Activated CD8-positive, alpha-beta memory T cell treated with anti-CD3 and anti-CD28 coated beads, Interleukin-2, amount 10 ng/mL, durations not matched to agents 7 days and 5 days (primary cell): ENCODE data around the gene CCPG1. TPM values are rescaled to one million over a fixed set of nuclear protein-coding genes. Genes with fewer than 3 reads are reported as not detected.

ENCODE experiments used
- ATAC-seq: fragments of 150-1000 bp; cut with Tn5 transposase; one replicate; pipeline ENCODE4 v1.10.0; 2021; ENCODE audit warnings: moderate library complexity
- CTCF ChIA-PET: fragments of 350-600 bp; sonication (Branson Sonifier 250); formaldehyde crosslinking; loops from one replicate; lab custom pipeline; 2021; ENCODE audit warnings: antibody characterized with exemption; lab: Charles Lee
- DNase-seq: peaks from one replicate; pipeline ENCODE4 v3.0.0-alpha.2; 2020
- H3K27ac Mint-ChIP-seq: one replicate; pipeline ENCODE4 v1.8.0; 2021; ENCODE audit warnings: mild to moderate bottlenecking, mixed read lengths
- H3K27me3 Mint-ChIP-seq: one replicate; pipeline ENCODE4 v1.8.0; 2021; ENCODE audit warnings: mixed read lengths
- H3K36me3 Mint-ChIP-seq: one replicate; pipeline ENCODE4 v1.8.0; 2021; ENCODE audit warnings: mild to moderate bottlenecking, mixed read lengths
- H3K4me1 Mint-ChIP-seq: one replicate; pipeline ENCODE4 v1.8.0; 2021; ENCODE audit warnings: mixed read lengths
- H3K4me3 Mint-ChIP-seq: one replicate; pipeline ENCODE4 v1.8.0; 2021; ENCODE audit warnings: mild to moderate bottlenecking, moderate library complexity, mixed read lengths
- H3K9me3 Mint-ChIP-seq: one replicate; pipeline ENCODE4 v1.8.0; 2022; ENCODE audit warnings: low read depth, mixed read lengths
- microRNA-seq: library from miRNA; unstranded; fragments of <30 nt; microRNA quantifications from one replicate; pipeline ENCODE4 v1.2.0, GENCODE V29; 2022
- total RNA-seq, 2 experiments: library from RNA; stranded (reverse); gene quantifications; one replicate each; pipeline ENCODE4 v1.2.3, GENCODE V29; 2021

The CCPG1 gene
- total RNA-seq, 2 experiments from 2014 or later: 19.2 to 22.0 TPM

DNA sequence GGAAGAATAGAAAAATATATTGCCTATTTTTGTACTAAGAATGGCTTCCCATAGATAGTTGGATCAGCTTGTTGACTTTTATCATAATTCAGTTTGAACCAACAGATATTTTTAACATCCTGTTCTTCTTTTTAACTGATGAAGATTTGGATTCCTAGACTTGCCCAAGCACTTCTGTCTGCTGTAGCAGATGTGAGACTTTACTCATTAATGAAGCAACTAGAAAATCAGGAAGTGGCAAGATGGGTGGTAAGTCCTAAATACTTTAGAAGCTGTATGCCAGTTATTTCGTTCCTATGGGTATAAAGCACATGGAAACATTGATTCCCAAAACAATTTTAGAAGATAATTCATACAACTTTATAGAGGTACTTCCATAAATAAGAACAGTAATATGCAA lies 80.8 kb downstream of the CCPG1 start:
- Mint-ChIP-seq H3K27me3 (no peaks in the 10 kb centered on the region), H3K4me3 (no peak overlapping the region), H3K36me3 (peaks cover 24% of the 10 kb centered on the region), H3K4me1 (peaks cover 3% of the 10 kb centered on the region), H3K27ac (no peak overlapping the region), H3K9me3 (no peaks in the 10 kb centered on the region)
- DNase-seq (no peak), ATAC-seq (no peak)
- CTCF ChIA-PET: no interaction called here

DNA sequence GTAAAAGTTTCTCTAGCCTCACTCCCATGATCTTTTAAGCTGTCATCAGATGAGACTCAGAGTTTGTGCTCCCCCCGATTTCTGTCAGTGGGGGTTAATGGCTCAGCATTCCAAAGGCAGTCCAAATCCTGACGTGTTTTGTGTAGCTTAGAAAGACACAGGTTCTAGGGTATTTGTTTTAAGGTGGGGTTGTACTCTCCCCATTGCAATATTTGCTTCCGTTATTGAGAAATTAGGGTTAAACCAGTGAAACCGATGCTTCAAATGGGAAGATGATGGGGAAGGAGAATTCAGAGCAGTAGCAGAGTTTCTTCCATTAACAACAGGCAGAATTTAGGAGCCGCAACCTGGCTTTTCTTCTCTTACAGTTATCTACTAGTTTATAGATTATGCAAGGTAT lies 85.7 kb downstream of the CCPG1 start:
- no peak overlapping the region for H3K27ac Mint-ChIP-seq
- peaks cover 25% of the 10 kb centered on the region for H3K4me1 Mint-ChIP-seq

DNA sequence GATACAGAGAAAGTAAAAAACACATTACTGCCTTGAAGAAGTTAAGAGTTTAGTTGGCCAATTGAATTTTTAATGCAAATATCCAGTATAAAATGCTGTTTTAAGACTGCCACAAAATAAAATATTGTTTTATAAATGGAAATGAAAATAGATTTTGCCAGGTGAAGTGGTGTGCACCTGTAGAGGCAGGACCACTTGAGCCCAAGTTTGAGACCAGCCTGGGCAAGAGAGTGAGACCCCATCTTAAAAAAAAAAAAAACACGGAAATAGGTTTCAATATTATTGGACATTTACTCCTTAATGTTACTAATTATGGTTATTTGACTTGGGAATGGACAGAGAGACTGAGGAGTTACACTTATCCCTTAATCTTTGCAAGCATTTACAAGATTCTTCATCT lies 87.2 kb downstream of the CCPG1 start:
- no peaks in the 10 kb centered on the region for H3K9me3 Mint-ChIP-seq
- H3K27ac Mint-ChIP-seq: no peak overlapping the region
- H3K36me3 Mint-ChIP-seq: peaks cover 33% of the 10 kb centered on the region
- peaks cover 33% of the 10 kb centered on the region for H3K4me1 Mint-ChIP-seq
- DNase-seq (no peak), ATAC-seq (no peak)
- CTCF ChIA-PET: no interaction called here
- no peaks in the 10 kb centered on the region for H3K27me3 Mint-ChIP-seq
- H3K4me3 Mint-ChIP-seq: no peak overlapping the region

More for the DNA sequence above, 85.7 kb downstream of the CCPG1 start:
- Mint-ChIP-seq H3K4me3 (no peak overlapping the region), H3K9me3 (no peaks in the 10 kb centered on the region), H3K27me3 (no peaks in the 10 kb centered on the region), H3K36me3 (peaks cover 30% of the 10 kb centered on the region)
- CTCF ChIA-PET: interaction anchor here (1.1 kb wide), 1 partner anchor 117 kb away, joined by 4 read pairs; no protein-coding TSS in a partner anchor
- DNase-seq (no peak), ATAC-seq (no peak)

DNA sequence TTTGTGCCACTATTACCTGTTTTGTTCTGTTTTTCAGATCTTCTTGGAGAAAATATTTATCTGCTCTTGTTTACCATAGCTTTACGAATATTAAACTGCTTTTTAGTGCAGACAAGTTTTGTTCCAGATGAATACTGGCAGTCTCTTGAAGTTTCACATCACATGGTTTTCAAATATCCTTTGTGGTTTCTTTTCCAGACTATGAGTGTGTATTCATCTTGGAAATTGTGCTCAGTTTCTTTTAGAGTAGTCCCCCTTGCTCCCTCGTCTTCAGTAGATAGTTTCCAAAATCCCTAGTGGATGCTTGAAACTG lies 88.0 kb downstream of the CCPG1 start:
- Mint-ChIP-seq H3K36me3 (peaks cover 39% of the 10 kb centered on the region), H3K27me3 (no peaks in the 10 kb centered on the region), H3K4me3 (peak overlapping the region; percentile 94), H3K4me1 (peaks cover 41% of the 10 kb centered on the region), H3K9me3 (no peaks in the 10 kb centered on the region), H3K27ac (peak overlapping the region; percentile 68)
- DNase-seq (no peak), ATAC-seq (no peak)
- CTCF ChIA-PET: interaction anchor here (1.9 to 2.7 kb wide), 4 partner anchors 29 to 119 kb away, joined by 6 to 22 read pairs (median 13); partner anchors contain the start of genes CCPG1 and PIERCE2

DNA sequence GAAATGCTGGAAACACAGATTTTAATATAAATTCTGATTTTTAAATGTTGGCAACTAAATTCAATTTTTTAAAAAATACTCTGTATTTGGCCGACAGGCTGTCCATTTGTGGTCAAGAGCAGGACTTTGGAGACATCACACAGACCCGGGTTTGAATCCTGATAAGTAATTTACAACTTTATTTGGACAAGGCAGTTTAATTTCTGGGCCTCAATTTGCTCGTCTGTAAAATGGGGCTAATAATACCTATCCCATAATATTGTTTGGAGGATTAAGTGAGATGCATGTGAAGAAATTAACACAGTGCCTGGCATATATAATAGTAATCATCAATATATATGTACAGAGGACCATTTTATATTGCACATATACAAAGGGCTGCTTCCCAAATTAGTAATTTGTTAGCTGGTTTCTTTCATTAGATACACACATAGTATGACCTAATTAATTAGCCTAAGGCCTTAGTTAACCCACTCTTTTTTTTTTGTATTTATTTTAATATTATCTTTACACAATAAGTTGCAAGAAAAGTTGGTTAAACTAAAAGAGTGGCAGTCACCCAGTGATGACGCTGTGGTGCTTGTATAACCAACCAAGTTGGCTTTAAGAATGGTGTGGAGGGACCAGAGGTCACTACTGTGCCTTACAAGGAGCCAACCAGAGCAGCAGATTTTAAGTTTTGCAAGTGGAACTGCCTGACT lies 88.5 kb downstream of the CCPG1 start:
- peak overlapping the region; percentile 94 for H3K4me3 Mint-ChIP-seq
- CTCF ChIA-PET: interaction anchor here (0.8 to 2.7 kb wide), 10 partner anchors 25 to 120 kb away, joined by 3 to 22 read pairs (median 4); partner anchors contain the start of genes CCPG1 and PIERCE2
- no peaks in the 10 kb centered on the region for H3K27me3 Mint-ChIP-seq
- no peaks in the 10 kb centered on the region for H3K9me3 Mint-ChIP-seq
- peak; percentile 62 for DNase-seq
- peak overlapping the region; percentile 99 for H3K27ac Mint-ChIP-seq
- H3K4me1 Mint-ChIP-seq: peaks cover 45% of the 10 kb centered on the region
- no peak for ATAC-seq
- H3K36me3 Mint-ChIP-seq: peaks cover 43% of the 10 kb centered on the region

DNA sequence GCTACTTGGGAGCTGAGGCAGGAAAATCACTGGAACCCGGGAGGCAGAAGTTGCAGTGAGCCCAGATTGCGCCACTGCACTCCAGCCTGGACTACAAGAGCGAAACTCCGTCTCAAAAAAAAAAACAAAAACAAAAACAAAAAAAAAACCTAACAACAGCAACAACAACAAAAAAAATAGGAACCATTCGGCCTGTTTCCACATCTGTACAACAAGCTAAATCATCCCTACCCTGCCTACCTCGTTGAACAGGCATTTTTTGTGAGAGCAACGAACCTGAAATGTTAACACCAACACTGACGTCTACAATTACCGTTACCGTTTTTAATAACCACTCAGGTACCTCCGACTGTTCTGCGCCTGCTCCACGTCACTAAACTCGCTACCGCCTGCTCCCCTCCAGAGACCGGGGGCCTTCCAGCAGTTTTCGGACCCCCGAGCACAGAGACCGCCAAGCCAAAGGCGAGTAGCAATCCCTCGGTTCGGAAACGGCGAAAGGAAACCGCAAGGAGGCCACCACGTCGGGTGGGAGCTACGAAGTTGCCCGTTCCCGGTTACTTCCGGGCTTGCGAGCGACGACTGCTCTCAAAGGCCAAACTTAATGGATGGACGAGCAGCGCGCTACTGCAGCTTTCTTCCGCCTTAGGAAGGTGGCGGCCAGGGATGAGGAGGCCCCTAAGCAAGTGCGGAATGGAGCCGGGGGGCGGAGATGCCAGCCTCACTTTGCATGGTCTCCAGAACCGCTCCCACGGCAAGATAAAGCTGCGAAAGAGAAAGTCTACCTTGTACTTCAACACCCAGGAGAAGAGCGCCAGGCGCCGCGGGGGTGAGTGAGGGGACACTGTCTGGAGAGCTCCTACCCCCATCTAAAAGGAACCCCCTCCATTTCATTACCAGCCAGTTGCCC lies 89.3 kb downstream of the CCPG1 start, which contains the start of the genes PIGB and PIGBOS1:
Gene PIGB (plus strand): TSS at position 635 of the 907 bp plus-strand sequence. CDS start 29 bp downstream, at position 664.
Gene PIGBOS1 (minus strand): TSS at position 536 of the 907 bp plus-strand sequence. CDS start 1,331 bp downstream, outside the sequence.
- Mint-ChIP-seq H3K4me1 (peaks cover 51% of the 10 kb centered on the region), H3K27ac (peak within 1 kb of the TSS; percentile 99), H3K4me3 (peak within 1 kb of the TSS; percentile 94), H3K27me3 (no peaks in the 10 kb centered on the region), H3K36me3 (peaks cover 38% of the 10 kb centered on the region), H3K9me3 (no peaks in the 10 kb centered on the region)
- CTCF ChIA-PET: interaction anchor here (0.7 to 2.7 kb wide), 11 partner anchors 24 to 120 kb away, joined by 3 to 22 read pairs (median 4); partner anchors contain the start of genes CCPG1 and PIERCE2
- ATAC-seq (peak; percentile 94), DNase-seq (peak; percentile 90)

Small RNA genes within 50 kb of the gene (microRNA-seq; reads per million reads assigned to microRNA genes)
- gene MIR628: 41.3 reads per million, percentile 54 among the genes with 10 or more reads in this experiment

Other genes with a start within 250 kb of the CCPG1 start
- 10 to 100 TPM; 79.1 to 94.2 TPM for gene RSL24D1, start 211.4 kb downstream of the CCPG1 start, total RNA-seq
- 100 to 1,000 TPM; 136 to 149 TPM for gene RAB27A, start 118.5 kb downstream of the CCPG1 start, total RNA-seq
- 10 to 100 TPM; 13.2 to 14.3 TPM for gene PIGBOS1, start 89.2 kb downstream of the CCPG1 start, total RNA-seq
- gene PIGB, start 89.1 kb downstream of the CCPG1 start, total RNA-seq: 10 to 100 TPM; 29.8 to 31.2 TPM
- gene PIERCE2, start 136 bp upstream of the CCPG1 start, total RNA-seq: not detected
- gene DNAAF4, start 99.9 kb upstream of the CCPG1 start, total RNA-seq: not detected
- not detected for gene PYGO1, start 180.0 kb upstream of the CCPG1 start, total RNA-seq